ENCODE measurements around the gene ADK.

ADK gene

GRCh38 chr10:74634995-74635536, 484.0 kb downstream of the ADK start:
- Histone ChIP-seq H3K4me2 (no peak overlapping the region), H3K9ac (no peak overlapping the region), H3K27me3 (ENCODE audit: insufficient read depth, low read depth) (no peaks in the 10 kb centered on the region), H4K20me1 (ENCODE audit: insufficient read depth) (no peaks in the 10 kb centered on the region), H3K79me2 (ENCODE audit: insufficient read depth, low read depth) (no peaks in the 10 kb centered on the region), H2AFZ (ENCODE audit: low read depth) (no peak overlapping the region), H3K36me3 (ENCODE audit: insufficient read depth) (no peaks in the 10 kb centered on the region), H3K4me3 (IDR thresholded peaks at IDR 0.05; ENCODE audit: insufficient read depth, low read depth, low read length) (no peak overlapping the region), H3K4me1 (ENCODE audit: low read depth, poor library complexity, severe bottlenecking) (no peaks in the 10 kb centered on the region), H3K27ac (no peak overlapping the region)
- TF ChIP-seq CTCF (conservative IDR thresholded peaks at IDR 0.05; ENCODE audit: low read depth, low read length): no peak

GRCh38 chr10:74635655-74636054, 484.6 kb downstream of the ADK start:
- H3K79me2 ChIP-seq (ENCODE audit: insufficient read depth, low read depth): no peaks in the 10 kb centered on the region
- no peak overlapping the region for H3K9ac ChIP-seq
- H3K4me1 ChIP-seq (ENCODE audit: low read depth, poor library complexity, severe bottlenecking): no peaks in the 10 kb centered on the region
- no peak overlapping the region for H3K27ac ChIP-seq
- no peaks in the 10 kb centered on the region for H3K36me3 ChIP-seq (ENCODE audit: insufficient read depth)
- H3K4me3 ChIP-seq (IDR thresholded peaks at IDR 0.05; ENCODE audit: insufficient read depth, low read depth, low read length): no peak overlapping the region
- H3K27me3 ChIP-seq (ENCODE audit: insufficient read depth, low read depth): no peaks in the 10 kb centered on the region
- H2AFZ ChIP-seq (ENCODE audit: low read depth): no peak overlapping the region
- TF ChIP-seq CTCF (conservative IDR thresholded peaks at IDR 0.05; ENCODE audit: low read depth, low read length): no peak
- H4K20me1 ChIP-seq (ENCODE audit: insufficient read depth): no peaks in the 10 kb centered on the region
- no peak overlapping the region for H3K4me2 ChIP-seq

- Histone ChIP-seq H3K36me3 (ENCODE audit: insufficient read depth) (no peaks in the 10 kb centered on the region), H3K9ac (no peak overlapping the region), H3K4me3 (IDR thresholded peaks at IDR 0.05; ENCODE audit: insufficient read depth, low read depth, low read length) (no peak overlapping the region), H3K27me3 (ENCODE audit: insufficient read depth, low read depth) (no peaks in the 10 kb centered on the region), H3K27ac (no peak overlapping the region), H3K4me2 (no peak overlapping the region), H3K4me1 (ENCODE audit: low read depth, poor library complexity, severe bottlenecking) (no peaks in the 10 kb centered on the region), H3K79me2 (ENCODE audit: insufficient read depth, low read depth) (no peaks in the 10 kb centered on the region), H4K20me1 (ENCODE audit: insufficient read depth) (no peaks in the 10 kb centered on the region), H2AFZ (ENCODE audit: low read depth) (no peak overlapping the region)
- no peak for TF ChIP-seq CTCF (conservative IDR thresholded peaks at IDR 0.05; ENCODE audit: low read depth, low read length)
Measured at GRCh38 chr10:74637685-74638084, 486.7 kb downstream of the ADK start.

- Histone ChIP-seq H4K20me1 (ENCODE audit: insufficient read depth) (no peaks in the 10 kb centered on the region), H3K27me3 (ENCODE audit: insufficient read depth, low read depth) (no peaks in the 10 kb centered on the region), H3K4me3 (IDR thresholded peaks at IDR 0.05; ENCODE audit: insufficient read depth, low read depth, low read length) (no peak overlapping the region), H3K36me3 (ENCODE audit: insufficient read depth) (no peaks in the 10 kb centered on the region), H3K79me2 (ENCODE audit: insufficient read depth, low read depth) (no peaks in the 10 kb centered on the region), H3K4me2 (no peak overlapping the region), H3K27ac (no peak overlapping the region), H2AFZ (ENCODE audit: low read depth) (no peak overlapping the region), H3K4me1 (ENCODE audit: low read depth, poor library complexity, severe bottlenecking) (no peaks in the 10 kb centered on the region), H3K9ac (no peak overlapping the region)
- no peak for TF ChIP-seq CTCF (conservative IDR thresholded peaks at IDR 0.05; ENCODE audit: low read depth, low read length)
Measured at GRCh38 chr10:74640134-74640921, 489.3 kb downstream of the ADK start.
